HEK293T (cell line): ENCODE data around the gene KRTAP6-3.

Experiments used
- CTCF ChIA-PET: fragments of 350-600 bp; formaldehyde crosslinking; extraction: SDS; loops from one replicate; lab custom pipeline; 2021; ENCODE audit warnings: antibody characterized with exemption, inconsistent platforms; lab: Yijun Ruan, JAX
- POLR2A ChIA-PET: fragments of 350-600 bp; formaldehyde crosslinking; extraction: SDS; loops from one replicate; lab custom pipeline; 2020; ENCODE audit warnings: antibody characterized with exemption, inconsistent platforms; lab: Yijun Ruan, JAX
- DNase-seq: peaks from one replicate; pipeline ENCODE4 v3.0.0; 2012; ENCODE audit warnings: mixed read lengths; ENCODE audit errors: extremely low spot score
- ARNT ChIP-seq: fragments of 450-650 bp; IDR thresholded peaks from 2 replicates; pipeline ENCODE4 v1.6.1; 2017; ENCODE audit warnings: mild to moderate bottlenecking
- BHLHE40 ChIP-seq: fragments of 450-650 bp; IDR thresholded peaks from 2 replicates; pipeline ENCODE4 v1.6.1; 2016; ENCODE audit warnings: mild to moderate bottlenecking, moderate library complexity, borderline replicate concordance
- CTBP1 ChIP-seq: fragments of 450-650 bp; IDR thresholded peaks from 2 replicates; pipeline ENCODE4 v1.6.1; 2016; ENCODE audit warnings: borderline replicate concordance
- ELF4 ChIP-seq: fragments of 450-650 bp; IDR thresholded peaks from 2 replicates; pipeline ENCODE4 v1.6.1; 2017; ENCODE audit warnings: antibody characterized with exemption
- FOXA1 ChIP-seq: fragments of 450-650 bp; IDR thresholded peaks from 2 replicates; pipeline ENCODE4 v1.6.1; 2016; ENCODE audit warnings: mild to moderate bottlenecking
- FOXK2 ChIP-seq: fragments of 450-650 bp; IDR thresholded peaks from 2 replicates; pipeline ENCODE4 v1.6.1; 2016; ENCODE audit warnings: mild to moderate bottlenecking
- FOXM1 ChIP-seq: fragments of 450-650 bp; IDR thresholded peaks from 2 replicates; pipeline ENCODE4 v1.6.1; 2017; ENCODE audit warnings: mild to moderate bottlenecking, borderline replicate concordance
- HDGF ChIP-seq: fragments of 450-650 bp; IDR thresholded peaks from 2 replicates; pipeline ENCODE4 v1.6.1; 2017; ENCODE audit warnings: antibody characterized with exemption, borderline replicate concordance
- L3MBTL2 ChIP-seq: fragments of 450-650 bp; conservative IDR thresholded peaks from 2 replicates; pipeline ENCODE4 v1.6.1; 2016; ENCODE audit warnings: mild to moderate bottlenecking
- LEF1 ChIP-seq: fragments of 450-650 bp; IDR thresholded peaks from 2 replicates; pipeline ENCODE4 v1.6.1; 2017; ENCODE audit warnings: mild to moderate bottlenecking, borderline replicate concordance
- NFRKB ChIP-seq: fragments of 450-650 bp; IDR thresholded peaks from 2 replicates; pipeline ENCODE4 v1.6.1; 2016; ENCODE audit warnings: mild to moderate bottlenecking, moderate library complexity
- PKNOX1 ChIP-seq: fragments of 450-650 bp; IDR thresholded peaks from 2 replicates; pipeline ENCODE4 v1.6.1; 2016
- SP1 ChIP-seq: fragments of 450-650 bp; IDR thresholded peaks from 2 replicates; pipeline ENCODE4 v1.6.1; 2017
- SUZ12 ChIP-seq: fragments of 450-650 bp; IDR thresholded peaks from 2 replicates; pipeline ENCODE4 v1.6.1; 2016; ENCODE audit warnings: mild to moderate bottlenecking
- TARDBP ChIP-seq: fragments of 450-650 bp; IDR thresholded peaks from 2 replicates; pipeline ENCODE4 v1.6.1; 2016
- ZNF384 ChIP-seq: fragments of 450-650 bp; IDR thresholded peaks from 2 replicates; pipeline ENCODE4 v1.6.1; 2016

Gene KRTAP6-3

DNA sequence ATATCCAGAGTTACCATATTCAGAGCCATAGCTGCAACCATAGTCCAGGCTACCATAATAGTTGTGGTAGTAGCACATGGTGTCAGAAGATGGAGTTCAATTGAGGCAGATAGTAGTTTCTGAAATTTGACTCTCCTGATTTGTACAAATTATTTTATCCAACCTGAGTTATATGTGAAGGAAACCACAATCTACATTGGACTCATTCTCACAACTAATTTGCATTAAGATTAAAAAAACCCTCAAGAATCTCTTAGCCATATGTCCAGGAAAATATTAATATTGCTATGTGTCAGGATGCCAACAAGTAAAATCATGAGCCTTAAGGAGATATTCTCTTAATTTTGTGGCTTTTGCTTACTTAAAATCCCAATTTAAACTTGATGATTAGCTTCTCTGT, 1.9 kb upstream of the KRTAP6-3 start, which contains the start of gene KRTAP22-2:
Gene KRTAP22-2 (minus strand): TSS at position 101 of the 400 bp plus-strand sequence.
- DNase-seq, result no peak
- ChIA-PET CTCF (no interaction called here), POLR2A (no interaction called here)
- TF ChIP-seq ZNF384 (no peak), ARNT (no peak)

GRCh38 chr21:30598802-30599201, 6.6 kb downstream of the KRTAP6-3 start, which contains the start of gene KRTAP6-2:
Gene KRTAP6-2 (minus strand): TSS chr21:30598902. CDS start chr21:30598874, 28 bp downstream.
- CTCF ChIA-PET, result no interaction called here
- POLR2A ChIA-PET, result no interaction called here
- TF ChIP-seq PKNOX1 (no peak), L3MBTL2 (no peak), HDGF (no peak), NFRKB (no peak), FOXK2 (no peak), LEF1 (no peak), ELF4 (no peak), FOXM1 (no peak), SUZ12 (no peak), BHLHE40 (no peak), ZNF384 (no peak), SP1 (no peak), ARNT (no peak), CTBP1 (no peak), FOXA1 (no peak), TARDBP (no peak)
- no peak for DNase-seq

DNA sequence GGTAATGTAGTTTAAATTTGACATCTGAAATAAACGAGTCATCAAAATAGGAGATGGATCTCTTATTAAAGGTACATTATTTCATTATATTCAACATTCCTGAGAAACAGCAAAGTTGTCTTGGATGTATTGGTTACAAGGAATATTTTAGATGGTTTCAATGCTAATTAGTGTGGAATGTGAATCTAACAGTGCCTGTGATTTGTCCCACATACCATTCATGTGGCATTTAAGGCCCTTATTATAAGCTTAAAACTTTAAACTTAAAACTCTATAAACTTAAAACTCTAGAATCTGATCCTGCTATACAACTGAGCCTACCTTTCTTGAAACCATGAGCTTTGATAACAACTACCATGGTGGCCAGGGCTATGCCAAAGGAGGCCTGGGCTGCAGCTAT, 8.5 kb downstream of the KRTAP6-3 start, which contains the start of gene KRTAP22-1:
Gene KRTAP22-1 (plus strand): TSS at position 301 of the 400 bp plus-strand sequence.
- POLR2A ChIA-PET, result no interaction called here
- CTCF ChIA-PET, result no interaction called here
- TF ChIP-seq ARNT (no peak), NFRKB (no peak), FOXK2 (no peak), FOXA1 (no peak), TARDBP (no peak), ELF4 (no peak), FOXM1 (no peak), CTBP1 (no peak), SP1 (no peak)
- no peak for DNase-seq

DNA sequence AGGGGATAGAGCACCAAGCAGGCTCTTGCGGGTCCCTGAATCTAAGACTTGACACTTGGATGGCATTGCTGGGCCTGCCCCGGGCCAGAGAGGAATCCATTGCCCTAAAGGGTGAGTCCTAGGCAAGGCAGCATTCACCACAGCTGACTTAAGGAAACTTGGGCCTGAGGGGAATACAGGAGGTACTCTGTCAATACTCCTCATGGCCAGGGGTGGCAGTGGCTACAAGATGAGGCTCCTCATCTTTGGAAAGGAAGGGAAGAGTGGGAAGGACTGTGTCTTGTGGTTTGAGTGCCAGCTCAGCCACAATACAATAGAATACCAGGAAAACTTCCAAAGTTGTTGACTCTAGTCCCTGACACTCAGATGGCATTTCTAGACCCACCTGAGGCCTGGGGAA, 13.7 kb downstream of the KRTAP6-3 start:
- TF ChIP-seq ARNT (no peak), LEF1 (no peak), PKNOX1 (no peak), HDGF (no peak), SUZ12 (no peak)
- ChIA-PET POLR2A (no interaction called here), CTCF (interaction anchor here (0.9 kb wide), 1 partner anchor 12 kb away, joined by 3 read pairs; no protein-coding TSS in a partner anchor)
- no peak for DNase-seq

GRCh38 chr21:30612132-30612531, 19.9 kb downstream of the KRTAP6-3 start:
- TF ChIP-seq SP1 (no peak), HDGF (no peak), BHLHE40 (no peak), ZNF384 (no peak), FOXK2 (no peak), FOXA1 (no peak), ARNT (no peak), NFRKB (no peak), ELF4 (no peak), FOXM1 (no peak), LEF1 (no peak), CTBP1 (no peak), TARDBP (no peak), L3MBTL2 (no peak), SUZ12 (no peak), PKNOX1 (no peak)
- ChIA-PET POLR2A (no interaction called here), CTCF (no interaction called here)
- DNase-seq, result no peak

- no peak for DNase-seq
- POLR2A ChIA-PET, result no interaction called here
- CTCF ChIA-PET, result no interaction called here
- no peak for TF ChIP-seq FOXA1
- no peak for TF ChIP-seq FOXM1
- no peak for TF ChIP-seq FOXK2
- TF ChIP-seq PKNOX1, result no peak
Measured at GRCh38 chr21:30613836-30614235, 21.6 kb downstream of the KRTAP6-3 start, which contains the start of gene KRTAP6-1. Gene KRTAP6-1 (minus strand): TSS chr21:30613930. CDS start chr21:30613904, 26 bp downstream.
